Measurements from ENCODE around the gene ARHGAP31. TPM values are rescaled to one million over a fixed set of nuclear protein-coding genes. Genes with fewer than 3 reads are reported as not detected.
A peak's percentile ranks its signal among the peaks of the same experiment; 100 is the strongest.

Gene ARHGAP31
- total RNA-seq, 1 donor from 2014 or later = 48.1 TPM

GRCh38 chr3:119308355-119308754 is 14.2 kb downstream of the ARHGAP31 start:
- Histone ChIP-seq H2AFZ (ENCODE audit: low read depth, low read length) (no peak overlapping the region), H3K27ac (ENCODE audit: low read depth, low read length) (peak overlapping the region; percentile 3), H3K9me3 (ENCODE audit: insufficient read depth, low read depth, low read length) (no peaks in the 10 kb centered on the region), H3K4me3 (ENCODE audit: insufficient read depth, low read depth, low read length) (no peak overlapping the region), H3K36me3 (ENCODE audit: insufficient read depth, low read length) (peaks cover 3% of the 10 kb centered on the region), H3K9ac (ENCODE audit: low read length) (no peak overlapping the region), H3K27me3 (ENCODE audit: insufficient read depth, low read length) (no peaks in the 10 kb centered on the region), H3K4me2 (ENCODE audit: low read length) (no peak overlapping the region), H4K20me1 (ENCODE audit: insufficient read depth, low read length) (peaks cover 3% of the 10 kb centered on the region), H3K79me2 (ENCODE audit: insufficient read depth, low read length) (peaks cover 67% of the 10 kb centered on the region), H3K4me1 (ENCODE audit: insufficient read depth, low read length) (peaks cover 66% of the 10 kb centered on the region)
- Mint-ChIP-seq H3K27me3 (ENCODE audit: low read depth, unreplicated experiment) (no peaks in the 10 kb centered on the region), H3K9me3 (ENCODE audit: unreplicated experiment) (no peaks in the 10 kb centered on the region), H3K4me1 (ENCODE audit: low read depth, unreplicated experiment) (peaks cover 68% of the 10 kb centered on the region), H3K4me3 (ENCODE audit: unreplicated experiment) (peak overlapping the region; percentile 42), H3K36me3 (ENCODE audit: low read depth, unreplicated experiment) (peaks cover 19% of the 10 kb centered on the region), H3K27ac (ENCODE audit: unreplicated experiment) (peak overlapping the region; percentile 98)
- FAIRE-seq = no peak
- peak; percentile 53 for DNase-seq (ENCODE audit: low read depth)
- TF ChIP-seq CTCF (IDR thresholded peaks at IDR 0.05; ENCODE audit: insufficient read depth, low read depth, low read length) (no peak), EZH2 (IDR thresholded peaks at IDR 0.05; ENCODE audit: insufficient read depth, low read length) (no peak)

GRCh38 chr3:119309591-119309990 is 15.4 kb downstream of the ARHGAP31 start:
- H3K36me3 Mint-ChIP-seq (ENCODE audit: low read depth, unreplicated experiment) = peaks cover 23% of the 10 kb centered on the region
- Histone ChIP-seq H3K27ac (ENCODE audit: low read depth, low read length) (peak overlapping the region; percentile 96), H3K4me2 (ENCODE audit: low read length) (peak overlapping the region; percentile 71)

More at GRCh38 chr3:119309591-119309990, 15.4 kb downstream of the ARHGAP31 start:
- H3K9me3 Mint-ChIP-seq (ENCODE audit: unreplicated experiment) = no peaks in the 10 kb centered on the region
- peak overlapping the region; percentile 12 for H3K4me3 ChIP-seq (ENCODE audit: insufficient read depth, low read depth, low read length)
- peaks cover 68% of the 10 kb centered on the region for H3K79me2 ChIP-seq (ENCODE audit: insufficient read depth, low read length)
- peaks cover 58% of the 10 kb centered on the region for H3K4me1 ChIP-seq (ENCODE audit: insufficient read depth, low read length)
- H3K9me3 ChIP-seq (ENCODE audit: insufficient read depth, low read depth, low read length) = no peaks in the 10 kb centered on the region
- peak overlapping the region; percentile 98 for H3K27ac Mint-ChIP-seq (ENCODE audit: unreplicated experiment)
- H4K20me1 ChIP-seq (ENCODE audit: insufficient read depth, low read length) = no peaks in the 10 kb centered on the region
- no peak overlapping the region for H2AFZ ChIP-seq (ENCODE audit: low read depth, low read length)
- DNase-seq (ENCODE audit: low read depth) = peak; percentile 69
- TF ChIP-seq EZH2 (IDR thresholded peaks at IDR 0.05; ENCODE audit: insufficient read depth, low read length) (no peak), CTCF (IDR thresholded peaks at IDR 0.05; ENCODE audit: insufficient read depth, low read depth, low read length) (no peak)
- H3K4me1 Mint-ChIP-seq (ENCODE audit: low read depth, unreplicated experiment) = peaks cover 67% of the 10 kb centered on the region
- peak overlapping the region; percentile 62 for H3K9ac ChIP-seq (ENCODE audit: low read length)
- H3K27me3 Mint-ChIP-seq (ENCODE audit: low read depth, unreplicated experiment) = no peaks in the 10 kb centered on the region
- no peak overlapping the region for H3K4me3 Mint-ChIP-seq (ENCODE audit: unreplicated experiment)
- no peaks in the 10 kb centered on the region for H3K27me3 ChIP-seq (ENCODE audit: insufficient read depth, low read length)
- H3K36me3 ChIP-seq (ENCODE audit: insufficient read depth, low read length) = peaks cover 9% of the 10 kb centered on the region
- no peak for FAIRE-seq
